Kidney epithelial cell (primary cell): ENCODE measurements around the gene SRBD1. TPM values are rescaled to one million over a fixed set of nuclear protein-coding genes. Genes with fewer than 3 reads are reported as not detected.

Experiments used
- DNase-seq: peaks from one replicate; pipeline ENCODE4 v3.0.0-alpha.2; 2010; ENCODE audit warnings: low read depth
- H3K27me3 ChIP-seq: 2 replicates; pipeline ENCODE4 v1.6.0; 2011; ENCODE audit warnings: low read length; ENCODE audit not compliant: control insufficient read depth, insufficient read depth
- H3K36me3 ChIP-seq: 2 replicates; pipeline ENCODE4 v1.5.1; 2011; ENCODE audit warnings: low read length; ENCODE audit not compliant: control insufficient read depth, insufficient read depth
- H3K4me3 ChIP-seq: 2 replicates; pipeline ENCODE4 v1.5.1; 2011; ENCODE audit warnings: low read depth, mild to moderate bottlenecking, control low read depth, low read length
- total RNA-seq: library from RNA; depleted of rRNA; stranded (reverse); fragments of >200 nt; gene quantifications from 2 replicates; pipeline ENCODE4 v1.2.3, GENCODE V29; 2015
- TF ChIP-seq, protein P1 (sequence below): IDR thresholded peaks from 2 replicates; pipeline ENCODE4 v1.5.1; 2011; ENCODE audit warnings: mild to moderate bottlenecking, moderate library complexity, low read length, control low read depth, inconsistent platforms; ENCODE audit not compliant: insufficient read depth, poor library complexity, severe bottlenecking

SRBD1 gene
- total RNA-seq, 1 donor from 2014 or later = 18.4 TPM

DNA sequence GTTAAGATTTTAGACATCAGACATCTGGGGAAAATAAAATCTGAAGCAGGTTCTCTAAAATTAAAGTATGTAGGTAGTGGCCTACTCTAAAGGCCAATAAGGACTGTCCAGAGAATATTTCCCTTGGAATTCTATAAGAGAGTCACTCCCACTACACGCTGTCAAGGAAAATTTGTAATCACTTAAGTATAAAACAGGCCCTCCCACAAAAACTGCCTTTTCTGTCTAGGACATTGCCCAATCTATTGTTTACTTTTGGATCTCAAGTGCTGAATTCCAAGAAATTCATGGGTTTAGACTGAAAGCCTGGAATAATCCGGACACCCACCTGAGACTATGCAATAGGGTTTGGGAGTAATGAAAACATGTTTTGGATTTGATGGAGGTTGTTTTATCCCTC is 1.7 kb upstream of the SRBD1 start:
- no peak for DNase-seq

DNA sequence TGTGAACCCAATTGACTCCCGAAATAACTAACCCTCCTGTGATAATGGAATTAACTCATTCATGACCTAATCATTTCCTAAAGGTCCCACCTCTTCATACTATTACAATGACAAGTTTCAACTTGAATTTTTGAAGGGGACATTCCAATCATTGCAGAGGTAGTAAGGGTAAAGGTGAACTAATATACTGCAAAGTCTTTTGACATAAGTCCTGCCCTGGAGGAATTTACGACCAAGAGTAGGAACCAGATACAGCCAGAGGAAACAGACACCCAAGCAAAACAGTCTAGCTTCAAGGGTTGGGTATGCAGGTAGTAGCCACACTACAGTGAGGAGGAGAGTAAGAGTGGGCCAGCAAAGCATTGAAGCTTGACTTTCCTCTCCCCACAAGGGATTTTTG is 1.2 kb upstream of the SRBD1 start:
- TF ChIP-seq, protein P1, sequence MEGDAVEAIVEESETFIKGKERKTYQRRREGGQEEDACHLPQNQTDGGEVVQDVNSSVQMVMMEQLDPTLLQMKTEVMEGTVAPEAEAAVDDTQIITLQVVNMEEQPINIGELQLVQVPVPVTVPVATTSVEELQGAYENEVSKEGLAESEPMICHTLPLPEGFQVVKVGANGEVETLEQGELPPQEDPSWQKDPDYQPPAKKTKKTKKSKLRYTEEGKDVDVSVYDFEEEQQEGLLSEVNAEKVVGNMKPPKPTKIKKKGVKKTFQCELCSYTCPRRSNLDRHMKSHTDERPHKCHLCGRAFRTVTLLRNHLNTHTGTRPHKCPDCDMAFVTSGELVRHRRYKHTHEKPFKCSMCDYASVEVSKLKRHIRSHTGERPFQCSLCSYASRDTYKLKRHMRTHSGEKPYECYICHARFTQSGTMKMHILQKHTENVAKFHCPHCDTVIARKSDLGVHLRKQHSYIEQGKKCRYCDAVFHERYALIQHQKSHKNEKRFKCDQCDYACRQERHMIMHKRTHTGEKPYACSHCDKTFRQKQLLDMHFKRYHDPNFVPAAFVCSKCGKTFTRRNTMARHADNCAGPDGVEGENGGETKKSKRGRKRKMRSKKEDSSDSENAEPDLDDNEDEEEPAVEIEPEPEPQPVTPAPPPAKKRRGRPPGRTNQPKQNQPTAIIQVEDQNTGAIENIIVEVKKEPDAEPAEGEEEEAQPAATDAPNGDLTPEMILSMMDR = no peak

More for the DNA sequence above, 1.7 kb upstream of the SRBD1 start:
- no peaks in the 10 kb centered on the region for H3K27me3 ChIP-seq
- H3K36me3 ChIP-seq = no peaks in the 10 kb centered on the region
- TF ChIP-seq, protein P1 = no peak
- H3K4me3 ChIP-seq = no peak overlapping the region

DNA sequence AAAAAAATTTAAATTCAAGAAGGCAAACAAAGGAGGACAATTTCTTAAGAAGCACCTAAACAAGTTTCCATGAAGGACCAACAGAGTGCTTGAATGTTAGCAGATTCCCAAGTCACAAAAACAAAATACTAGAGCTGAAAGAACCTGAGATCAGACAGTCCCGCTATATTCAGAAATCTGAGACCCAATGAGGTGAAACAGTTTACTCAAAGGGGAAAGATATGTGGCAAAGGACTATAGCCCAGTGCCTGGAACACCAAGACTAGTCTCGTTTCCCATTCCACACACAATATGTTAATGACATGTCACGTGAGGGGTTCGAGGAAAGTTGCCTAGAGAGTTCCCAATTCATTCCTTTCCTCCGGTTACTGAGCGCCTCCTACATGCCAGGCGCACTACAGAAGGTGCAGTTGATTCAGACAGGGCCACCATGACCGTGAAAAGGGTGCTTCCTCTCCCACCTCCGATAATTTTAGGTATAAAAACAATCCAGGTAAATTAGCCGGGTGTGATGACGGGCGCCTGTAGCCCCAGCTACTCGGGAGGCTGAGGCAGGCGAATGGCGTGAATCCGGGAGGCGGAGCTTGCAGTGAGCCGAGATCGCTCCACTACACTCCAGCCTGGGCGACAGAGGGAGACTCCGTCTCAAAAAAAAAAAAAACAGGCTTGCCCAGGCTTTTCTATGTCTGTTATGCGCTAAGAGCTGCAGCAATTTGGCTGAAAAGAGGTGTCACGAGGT is 617 bp downstream of the SRBD1 start:
- Histone ChIP-seq H3K4me3 (peak overlapping the region; percentile 84), H3K27me3 (no peaks in the 10 kb centered on the region), H3K36me3 (no peaks in the 10 kb centered on the region)
- peak; percentile 32 for DNase-seq
- TF ChIP-seq, protein P1 = peak; percentile 38

More for the DNA sequence above, 1.2 kb upstream of the SRBD1 start:
- Histone ChIP-seq H3K36me3 (no peaks in the 10 kb centered on the region), H3K27me3 (no peaks in the 10 kb centered on the region), H3K4me3 (no peak overlapping the region)
- no peak for DNase-seq

DNA sequence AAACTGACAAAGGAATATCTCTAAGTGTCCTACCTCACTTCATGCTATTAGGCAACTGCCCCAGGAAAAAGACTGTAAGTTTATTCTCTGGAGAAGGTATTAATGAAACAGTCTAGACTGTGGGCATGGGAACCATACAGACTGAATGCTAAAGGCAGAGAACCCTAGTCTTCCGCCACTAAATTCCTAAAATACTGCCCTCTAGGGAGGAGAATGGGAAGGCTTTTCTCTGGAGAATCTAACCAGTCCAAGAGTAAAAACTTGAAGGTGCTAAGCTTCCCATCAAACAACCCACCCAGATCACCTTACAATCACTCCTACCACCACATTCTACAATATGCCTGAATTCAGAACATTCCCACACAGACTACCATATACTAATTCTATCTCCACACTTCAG is 3.4 kb downstream of the SRBD1 start:
- Histone ChIP-seq H3K27me3 (no peaks in the 10 kb centered on the region), H3K4me3 (no peak overlapping the region), H3K36me3 (no peaks in the 10 kb centered on the region)
- DNase-seq = no peak
- TF ChIP-seq, protein P1 = peak; percentile 46

DNA sequence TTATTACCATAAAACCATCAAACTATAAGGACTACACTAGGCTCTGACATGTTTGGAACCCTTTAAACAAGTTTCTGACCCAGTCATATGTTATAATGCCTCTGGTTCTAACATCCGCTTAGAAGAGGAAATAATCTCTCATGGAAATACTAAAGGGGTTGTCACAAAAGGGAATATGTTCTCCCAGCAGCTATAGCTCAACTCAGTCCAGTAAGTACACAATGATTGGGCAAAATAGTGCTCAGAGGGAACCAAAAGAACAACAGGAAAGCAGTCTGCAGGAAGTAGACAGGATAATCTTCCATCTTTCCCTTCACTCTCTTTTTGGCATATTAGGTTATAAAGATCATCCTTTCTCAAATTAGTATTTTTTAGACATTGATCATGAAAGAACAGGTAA is 4.3 kb downstream of the SRBD1 start:
- TF ChIP-seq, protein P1 = no peak
- no peak for DNase-seq
- H3K36me3 ChIP-seq = no peaks in the 10 kb centered on the region
- H3K4me3 ChIP-seq = no peak overlapping the region
- H3K27me3 ChIP-seq = no peaks in the 10 kb centered on the region

DNA sequence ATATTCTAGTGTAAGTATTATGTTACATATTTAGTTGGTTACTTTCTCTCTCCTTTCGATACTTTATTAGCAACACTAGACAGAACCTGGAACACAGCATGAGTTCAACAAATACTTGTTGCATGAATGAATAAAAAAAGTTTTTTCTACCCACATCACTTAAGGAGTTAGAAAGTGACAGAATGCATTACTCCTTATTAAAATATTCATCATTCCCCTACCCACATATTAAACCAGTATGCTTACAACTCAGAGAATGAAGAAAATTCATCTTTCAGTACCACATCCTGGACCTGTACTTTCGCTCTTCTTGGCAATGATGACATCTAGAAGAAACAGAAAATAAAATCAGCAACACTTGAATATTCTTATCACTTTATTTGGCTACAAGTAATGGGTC is 6.0 kb downstream of the SRBD1 start:
- DNase-seq = no peak
- H3K4me3 ChIP-seq = no peak overlapping the region

More for the DNA sequence above, 6.0 kb downstream of the SRBD1 start:
- H3K27me3 ChIP-seq = no peaks in the 10 kb centered on the region
- TF ChIP-seq, protein P1 = no peak
- no peaks in the 10 kb centered on the region for H3K36me3 ChIP-seq
